ENCODE measurements around the gene NDUFS7.
A peak's percentile ranks its signal among the peaks of the same experiment; 100 is the strongest.

NDUFS7 gene

DNA sequence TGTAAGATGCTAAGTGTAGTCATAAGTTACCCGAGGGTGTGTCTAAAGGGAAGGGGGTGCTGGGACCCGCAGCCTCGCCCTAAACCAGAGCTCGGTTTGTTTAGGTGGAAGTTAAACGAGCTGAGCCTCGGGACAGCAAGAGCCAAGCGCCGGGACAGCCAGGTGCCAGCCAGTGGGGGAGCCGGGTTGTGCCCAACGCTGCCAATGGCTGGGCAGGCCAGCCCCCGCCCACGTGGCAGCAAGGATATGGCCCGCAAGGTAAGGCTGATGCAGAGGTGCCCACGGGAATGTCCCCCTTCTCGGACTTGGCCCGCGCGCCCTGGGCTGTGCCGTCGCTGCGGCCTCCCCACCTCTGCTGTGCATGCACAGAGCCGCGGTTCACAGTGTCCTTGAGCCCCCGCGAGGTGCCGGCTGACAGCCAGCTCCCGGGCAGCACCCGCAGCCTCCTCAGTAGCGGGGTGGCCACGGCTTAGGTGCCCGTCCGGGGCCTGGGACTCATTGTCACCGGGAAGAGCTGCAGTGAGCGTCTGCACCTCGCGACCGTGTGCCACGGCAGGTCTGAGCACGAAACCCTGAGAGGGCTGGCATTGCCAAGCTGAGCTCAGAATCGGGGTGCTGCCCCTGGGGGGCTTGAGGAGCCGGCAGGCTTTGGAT, 45.2 kb downstream of the NDUFS7 start:
- Histone ChIP-seq H3K36me3 (ENCODE audit: control insufficient read depth, insufficient read depth, low read length) (peaks cover 8% of the 10 kb centered on the region), H3K9ac (ENCODE audit: low read length) (no peak overlapping the region), H3K4me1 (ENCODE audit: control insufficient read depth, insufficient read depth, low read length) (peaks cover 18% of the 10 kb centered on the region), H3K27me3 (ENCODE audit: control insufficient read depth, insufficient read depth, low read length) (no peaks in the 10 kb centered on the region), H3K9me3 (ENCODE audit: control insufficient read depth, low read length) (no peaks in the 10 kb centered on the region), H3K4me3 (ENCODE audit: low read length) (no peak overlapping the region)

GRCh38 chr19:1429750-1430149, 46.0 kb downstream of the NDUFS7 start:
- Histone ChIP-seq H3K36me3 (ENCODE audit: control insufficient read depth, insufficient read depth, low read length) (peaks cover 8% of the 10 kb centered on the region), H3K4me3 (ENCODE audit: low read length) (no peak overlapping the region), H3K9me3 (ENCODE audit: control insufficient read depth, low read length) (no peaks in the 10 kb centered on the region), H3K27me3 (ENCODE audit: control insufficient read depth, insufficient read depth, low read length) (no peaks in the 10 kb centered on the region), H3K4me1 (ENCODE audit: control insufficient read depth, insufficient read depth, low read length) (peaks cover 12% of the 10 kb centered on the region), H3K9ac (ENCODE audit: low read length) (no peak overlapping the region)

- Histone ChIP-seq H3K4me3 (ENCODE audit: low read length) (no peak overlapping the region), H3K36me3 (ENCODE audit: control insufficient read depth, insufficient read depth, low read length) (peaks cover 5% of the 10 kb centered on the region), H3K9me3 (ENCODE audit: control insufficient read depth, low read length) (no peaks in the 10 kb centered on the region), H3K27me3 (ENCODE audit: control insufficient read depth, insufficient read depth, low read length) (no peaks in the 10 kb centered on the region), H3K9ac (ENCODE audit: low read length) (no peak overlapping the region), H3K4me1 (ENCODE audit: control insufficient read depth, insufficient read depth, low read length) (peaks cover 12% of the 10 kb centered on the region)
Measured at GRCh38 chr19:1430246-1430645, 46.5 kb downstream of the NDUFS7 start.

DNA sequence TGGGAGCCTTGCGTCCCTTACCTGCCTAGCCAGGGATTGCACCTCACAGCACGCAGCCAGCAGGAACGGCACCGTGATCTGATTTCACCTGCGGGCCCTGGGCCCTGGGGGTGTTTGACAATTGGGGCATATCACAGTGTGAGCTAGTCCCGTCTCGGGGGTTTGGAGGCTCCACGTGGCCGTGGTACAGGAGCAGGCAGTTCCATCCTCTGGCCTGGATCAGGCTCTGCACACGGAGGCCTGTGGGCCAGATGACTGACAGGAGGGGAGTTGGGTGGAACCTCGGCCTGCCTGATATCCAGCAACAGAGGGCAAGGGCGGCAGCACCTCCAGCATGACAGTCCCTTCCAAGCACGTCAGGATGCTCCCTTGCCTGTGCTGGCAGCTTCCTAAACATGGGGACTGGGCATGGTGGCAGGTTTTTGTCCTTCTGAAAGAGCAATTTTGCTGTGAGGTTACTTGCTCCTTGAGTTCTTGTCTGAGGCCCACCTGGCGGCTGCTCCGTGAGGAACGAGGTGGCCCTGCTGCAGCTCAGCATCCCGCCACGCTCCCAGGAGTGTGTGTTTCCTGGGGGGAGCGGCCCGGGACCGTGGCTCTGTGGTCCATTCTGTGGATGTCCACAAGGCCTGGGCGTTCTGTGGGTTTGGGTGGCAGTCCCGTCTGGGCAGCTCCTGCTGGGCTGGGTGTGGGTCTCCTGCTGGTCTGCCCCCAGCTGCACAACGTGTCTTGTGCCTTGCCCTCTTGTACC, 48.2 kb downstream of the NDUFS7 start:
- H3K4me1 ChIP-seq (ENCODE audit: control insufficient read depth, insufficient read depth, low read length), result peaks cover 12% of the 10 kb centered on the region
- no peaks in the 10 kb centered on the region for H3K36me3 ChIP-seq (ENCODE audit: control insufficient read depth, insufficient read depth, low read length)
- no peaks in the 10 kb centered on the region for H3K9me3 ChIP-seq (ENCODE audit: control insufficient read depth, low read length)
- no peaks in the 10 kb centered on the region for H3K27me3 ChIP-seq (ENCODE audit: control insufficient read depth, insufficient read depth, low read length)
- H3K4me3 ChIP-seq (ENCODE audit: low read length), result no peak overlapping the region
- H3K9ac ChIP-seq (ENCODE audit: low read length), result no peak overlapping the region

- H3K9me3 ChIP-seq (ENCODE audit: control insufficient read depth, low read length), result no peaks in the 10 kb centered on the region
- peaks cover 12% of the 10 kb centered on the region for H3K4me1 ChIP-seq (ENCODE audit: control insufficient read depth, insufficient read depth, low read length)
- H3K36me3 ChIP-seq (ENCODE audit: control insufficient read depth, insufficient read depth, low read length), result no peaks in the 10 kb centered on the region
- H3K9ac ChIP-seq (ENCODE audit: low read length), result no peak overlapping the region
- H3K4me3 ChIP-seq (ENCODE audit: low read length), result no peak overlapping the region
- no peaks in the 10 kb centered on the region for H3K27me3 ChIP-seq (ENCODE audit: control insufficient read depth, insufficient read depth, low read length)
Measured at GRCh38 chr19:1432507-1432887, 48.8 kb downstream of the NDUFS7 start.

GRCh38 chr19:1433119-1434039, 49.7 kb downstream of the NDUFS7 start:
- Histone ChIP-seq H3K4me3 (ENCODE audit: low read length) (no peak overlapping the region), H3K27me3 (ENCODE audit: control insufficient read depth, insufficient read depth, low read length) (no peaks in the 10 kb centered on the region), H3K9me3 (ENCODE audit: control insufficient read depth, low read length) (no peaks in the 10 kb centered on the region), H3K36me3 (ENCODE audit: control insufficient read depth, insufficient read depth, low read length) (no peaks in the 10 kb centered on the region), H3K4me1 (ENCODE audit: control insufficient read depth, insufficient read depth, low read length) (peaks cover 12% of the 10 kb centered on the region), H3K9ac (ENCODE audit: low read length) (no peak overlapping the region)

- no peaks in the 10 kb centered on the region for H3K36me3 ChIP-seq (ENCODE audit: control insufficient read depth, insufficient read depth, low read length)
- H3K9me3 ChIP-seq (ENCODE audit: control insufficient read depth, low read length), result no peaks in the 10 kb centered on the region
- H3K4me3 ChIP-seq (ENCODE audit: low read length), result no peak overlapping the region
- no peak overlapping the region for H3K9ac ChIP-seq (ENCODE audit: low read length)
- H3K27me3 ChIP-seq (ENCODE audit: control insufficient read depth, insufficient read depth, low read length), result no peaks in the 10 kb centered on the region
- peaks cover 11% of the 10 kb centered on the region for H3K4me1 ChIP-seq (ENCODE audit: control insufficient read depth, insufficient read depth, low read length)
Measured at GRCh38 chr19:1434040-1434366, 50.3 kb downstream of the NDUFS7 start.

DNA sequence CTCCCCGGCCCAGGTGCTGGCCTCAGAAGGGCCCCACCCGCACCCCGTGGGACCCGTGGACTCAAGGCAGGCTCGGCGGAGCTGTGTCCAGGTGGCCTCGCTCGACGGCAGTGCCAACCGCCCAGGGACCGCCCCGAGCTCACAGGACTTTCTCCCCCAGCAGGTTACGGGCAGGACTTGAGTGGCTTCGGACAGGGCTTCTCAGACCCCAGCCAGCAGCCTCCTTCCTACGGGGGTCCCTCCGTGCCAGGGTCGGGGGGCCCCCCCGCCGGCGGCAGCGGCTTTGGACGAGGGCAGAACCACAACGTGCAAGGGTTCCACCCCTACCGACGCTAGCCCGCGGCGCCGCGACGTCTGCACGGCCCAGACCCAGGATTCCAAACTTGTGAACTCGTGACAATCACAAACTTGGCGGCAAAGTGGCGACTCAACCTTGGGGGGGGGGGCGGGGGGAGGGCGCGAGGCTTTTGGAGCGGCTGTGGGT, 50.9 kb downstream of the NDUFS7 start:
- Histone ChIP-seq H3K4me3 (ENCODE audit: low read length) (no peak overlapping the region), H3K27me3 (ENCODE audit: control insufficient read depth, insufficient read depth, low read length) (no peaks in the 10 kb centered on the region), H3K4me1 (ENCODE audit: control insufficient read depth, insufficient read depth, low read length) (peaks cover 10% of the 10 kb centered on the region), H3K9me3 (ENCODE audit: control insufficient read depth, low read length) (no peaks in the 10 kb centered on the region), H3K36me3 (ENCODE audit: control insufficient read depth, insufficient read depth, low read length) (no peaks in the 10 kb centered on the region), H3K9ac (ENCODE audit: low read length) (no peak overlapping the region)

GRCh38 chr19:1435378-1435989, 51.8 kb downstream of the NDUFS7 start:
- peaks cover 10% of the 10 kb centered on the region for H3K4me1 ChIP-seq (ENCODE audit: control insufficient read depth, insufficient read depth, low read length)
- H3K9ac ChIP-seq (ENCODE audit: low read length), result no peak overlapping the region
- no peaks in the 10 kb centered on the region for H3K9me3 ChIP-seq (ENCODE audit: control insufficient read depth, low read length)
- H3K27me3 ChIP-seq (ENCODE audit: control insufficient read depth, insufficient read depth, low read length), result no peaks in the 10 kb centered on the region
- H3K36me3 ChIP-seq (ENCODE audit: control insufficient read depth, insufficient read depth, low read length), result peaks cover 3% of the 10 kb centered on the region
- no peak overlapping the region for H3K4me3 ChIP-seq (ENCODE audit: low read length)

- Histone ChIP-seq H3K9me3 (ENCODE audit: control insufficient read depth, low read length) (no peaks in the 10 kb centered on the region), H3K36me3 (ENCODE audit: control insufficient read depth, insufficient read depth, low read length) (peaks cover 17% of the 10 kb centered on the region), H3K4me3 (ENCODE audit: low read length) (no peak overlapping the region), H3K9ac (ENCODE audit: low read length) (no peak overlapping the region), H3K27me3 (ENCODE audit: control insufficient read depth, insufficient read depth, low read length) (no peaks in the 10 kb centered on the region), H3K4me1 (ENCODE audit: control insufficient read depth, insufficient read depth, low read length) (peaks cover 10% of the 10 kb centered on the region)
Measured at GRCh38 chr19:1437609-1438008, 53.9 kb downstream of the NDUFS7 start.

DNA sequence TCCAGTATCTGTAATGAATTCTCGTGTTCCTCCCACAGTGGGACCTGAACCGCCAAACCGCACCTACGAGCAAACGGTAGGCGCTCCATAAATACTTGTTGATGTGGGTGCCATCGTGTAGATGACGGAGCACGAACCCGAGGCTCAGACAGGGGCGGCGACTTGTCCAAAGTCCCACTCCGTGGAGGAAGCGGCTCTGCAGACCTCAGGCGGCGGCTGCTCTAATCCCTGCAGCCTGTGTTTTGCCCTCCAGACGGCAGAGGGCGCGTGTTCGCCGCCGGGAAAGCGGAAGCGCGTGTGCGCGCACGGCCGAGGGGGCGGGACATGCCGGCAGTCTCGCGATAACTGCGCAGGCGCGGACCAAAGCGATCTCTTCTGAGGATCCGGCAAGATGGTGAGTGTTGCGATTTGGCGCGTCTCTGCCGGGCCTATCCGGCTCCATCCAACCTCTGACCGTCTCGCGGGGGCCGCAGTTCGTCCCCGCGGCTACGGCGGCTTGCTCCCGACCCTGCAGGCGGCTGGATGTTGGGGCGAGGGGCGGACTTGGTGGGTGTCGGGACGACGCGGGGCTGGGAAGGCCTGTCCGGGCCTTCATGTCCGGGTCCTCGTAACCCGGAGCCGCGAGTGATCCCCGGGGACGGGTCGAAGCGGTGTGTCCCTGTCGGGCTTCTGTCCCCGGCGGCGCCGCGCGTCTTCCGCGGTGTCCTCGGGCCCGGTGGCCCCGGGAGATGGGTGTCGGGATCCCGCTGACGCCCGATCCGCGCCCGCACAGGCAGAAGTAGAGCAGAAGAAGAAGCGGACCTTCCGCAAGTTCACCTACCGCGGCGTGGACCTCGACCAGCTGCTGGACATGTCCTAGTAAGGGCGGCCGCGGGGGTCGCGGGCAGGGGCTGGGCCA, 54.6 kb downstream of the NDUFS7 start, which contains the start of gene RPS15:
Gene RPS15 (plus strand): TSS at position 362 of the 898 bp plus-strand sequence. CDS start 30 bp downstream, at position 392.
- H3K27me3 ChIP-seq (ENCODE audit: control insufficient read depth, insufficient read depth, low read length), result no peaks in the 10 kb centered on the region
- no peaks in the 10 kb centered on the region for H3K9me3 ChIP-seq (ENCODE audit: control insufficient read depth, low read length)
- H3K4me1 ChIP-seq (ENCODE audit: control insufficient read depth, insufficient read depth, low read length), result peaks cover 10% of the 10 kb centered on the region
- H3K9ac ChIP-seq (ENCODE audit: low read length), result peak within 1 kb of the TSS; percentile 90
- H3K36me3 ChIP-seq (ENCODE audit: control insufficient read depth, insufficient read depth, low read length), result peaks cover 17% of the 10 kb centered on the region
- peak within 1 kb of the TSS; percentile 72 for H3K4me3 ChIP-seq (ENCODE audit: low read length)
